ENCODE data around the gene TSFM. TPM values are rescaled to one million over a fixed set of nuclear protein-coding genes. Genes with fewer than 3 reads are reported as not detected.
A peak's percentile ranks its signal among the peaks of the same experiment; 100 is the strongest.

Gene TSFM
- total and polyA plus RNA-seq, 2 of the 13 experiments (the other 11 are each of a cell fraction or from before 2014, with no cell fraction given): 29.8 to 68.3 TPM

GRCh38 chr12:57771873-57772428 is 10.6 kb upstream of the TSFM start, which contains the start of gene METTL1 (continued):
- TF ChIP-seq GTF2F1 (IDR thresholded peaks at IDR 0.05; ENCODE audit: low read length): peak; percentile 55; the same call in 1 of the 2 replicates
- no peak for TF ChIP-seq FOXJ3 (CRISPR knock-in tag; IDR thresholded peaks at IDR 0.05; ENCODE audit: borderline replicate concordance)
- peak; percentile 27; the same call in 1 of the 2 replicates for TF ChIP-seq ZSCAN21 (CRISPR knock-in tag; IDR thresholded peaks at IDR 0.05; ENCODE audit: borderline replicate concordance)
- TF ChIP-seq, protein P1, sequence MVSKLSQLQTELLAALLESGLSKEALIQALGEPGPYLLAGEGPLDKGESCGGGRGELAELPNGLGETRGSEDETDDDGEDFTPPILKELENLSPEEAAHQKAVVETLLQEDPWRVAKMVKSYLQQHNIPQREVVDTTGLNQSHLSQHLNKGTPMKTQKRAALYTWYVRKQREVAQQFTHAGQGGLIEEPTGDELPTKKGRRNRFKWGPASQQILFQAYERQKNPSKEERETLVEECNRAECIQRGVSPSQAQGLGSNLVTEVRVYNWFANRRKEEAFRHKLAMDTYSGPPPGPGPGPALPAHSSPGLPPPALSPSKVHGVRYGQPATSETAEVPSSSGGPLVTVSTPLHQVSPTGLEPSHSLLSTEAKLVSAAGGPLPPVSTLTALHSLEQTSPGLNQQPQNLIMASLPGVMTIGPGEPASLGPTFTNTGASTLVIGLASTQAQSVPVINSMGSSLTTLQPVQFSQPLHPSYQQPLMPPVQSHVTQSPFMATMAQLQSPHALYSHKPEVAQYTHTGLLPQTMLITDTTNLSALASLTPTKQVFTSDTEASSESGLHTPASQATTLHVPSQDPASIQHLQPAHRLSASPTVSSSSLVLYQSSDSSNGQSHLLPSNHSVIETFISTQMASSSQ (IDR thresholded peaks at IDR 0.05; ENCODE audit: low read depth): no peak
- TF ChIP-seq, protein P1 (CRISPR knock-in tag; IDR thresholded peaks at IDR 0.05; ENCODE audit: borderline replicate concordance): peak; percentile 84
- 0 out of 2 replicates have a peak, but pooled peaks have one; percentile 22 for TF ChIP-seq SNAI1 (CRISPR knock-in tag; IDR thresholded peaks at IDR 0.05; ENCODE audit: borderline replicate concordance)
- TF ChIP-seq, protein P2, sequence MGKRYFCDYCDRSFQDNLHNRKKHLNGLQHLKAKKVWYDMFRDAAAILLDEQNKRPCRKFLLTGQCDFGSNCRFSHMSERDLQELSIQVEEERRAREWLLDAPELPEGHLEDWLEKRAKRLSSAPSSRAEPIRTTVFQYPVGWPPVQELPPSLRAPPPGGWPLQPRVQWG (CRISPR knock-in tag; IDR thresholded peaks at IDR 0.05; ENCODE audit: borderline replicate concordance, low read depth): no peak
- no peak for TF ChIP-seq GRHL1 (CRISPR knock-in tag; conservative IDR thresholded peaks at IDR 0.05)
- TF ChIP-seq ZFX (CRISPR knock-in tag; IDR thresholded peaks at IDR 0.05; ENCODE audit: low read depth): peak; percentile 98
- TF ChIP-seq TGIF2 (CRISPR knock-in tag; IDR thresholded peaks at IDR 0.05): peak; percentile 83
- peak; percentile 66 for TF ChIP-seq CBFB (CRISPR knock-in tag; IDR thresholded peaks at IDR 0.05)
- TF ChIP-seq NCOA1 (CRISPR knock-in tag; IDR thresholded peaks at IDR 0.05): no peak
- TF ChIP-seq ZEB1 (IDR thresholded peaks at IDR 0.05; ENCODE audit: insufficient replicate concordance, low read depth): peak; percentile 13
- peak; percentile 97 for TF ChIP-seq HDAC1 (CRISPR knock-in tag; IDR thresholded peaks at IDR 0.05)
- peak; percentile 85 for TF ChIP-seq ASH2L (IDR thresholded peaks at IDR 0.05; ENCODE audit: insufficient read length, low read depth, low read length)
- TF ChIP-seq NR2F1 (CRISPR knock-in tag; IDR thresholded peaks at IDR 0.05): peak in 1 of 2 experiments; percentile 8; a peak in 1 of 4 replicates
- no peak for TF ChIP-seq ZNF746 (CRISPR knock-in tag; IDR thresholded peaks at IDR 0.05)
- no peak for TF ChIP-seq FOXP1 (IDR thresholded peaks at IDR 0.05)
- TF ChIP-seq FOXP1 (CRISPR knock-in tag; IDR thresholded peaks at IDR 0.05): no peak
- no peak for TF ChIP-seq ATM (IDR thresholded peaks at IDR 0.05; ENCODE audit: borderline replicate concordance)
- TF ChIP-seq RAD21 (CRISPR knock-in tag; IDR thresholded peaks at IDR 0.05): no peak
- TF ChIP-seq KLF12 (CRISPR knock-in tag; IDR thresholded peaks at IDR 0.05; ENCODE audit: borderline replicate concordance): 0 out of 2 replicates have a peak, but pooled peaks have one; percentile 18
- no peak for TF ChIP-seq RARG (CRISPR knock-in tag; IDR thresholded peaks at IDR 0.05; ENCODE audit: low read depth)
- TF ChIP-seq, protein P3, sequence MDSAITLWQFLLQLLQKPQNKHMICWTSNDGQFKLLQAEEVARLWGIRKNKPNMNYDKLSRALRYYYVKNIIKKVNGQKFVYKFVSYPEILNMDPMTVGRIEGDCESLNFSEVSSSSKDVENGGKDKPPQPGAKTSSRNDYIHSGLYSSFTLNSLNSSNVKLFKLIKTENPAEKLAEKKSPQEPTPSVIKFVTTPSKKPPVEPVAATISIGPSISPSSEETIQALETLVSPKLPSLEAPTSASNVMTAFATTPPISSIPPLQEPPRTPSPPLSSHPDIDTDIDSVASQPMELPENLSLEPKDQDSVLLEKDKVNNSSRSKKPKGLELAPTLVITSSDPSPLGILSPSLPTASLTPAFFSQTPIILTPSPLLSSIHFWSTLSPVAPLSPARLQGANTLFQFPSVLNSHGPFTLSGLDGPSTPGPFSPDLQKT (CRISPR knock-in tag; IDR thresholded peaks at IDR 0.05; ENCODE audit: borderline replicate concordance): no peak
